Prostate gland (tissue), 2 donors: ENCODE data around the gene TXN2. TPM values are rescaled to one million over a fixed set of nuclear protein-coding genes. Genes with fewer than 3 reads are reported as not detected.
A peak's percentile ranks its signal among the peaks of the same experiment; 100 is the strongest.
"Not testable (repeated sequence)": the region's sequence is repeated elsewhere in the genome, so short reads cannot be mapped to it uniquely, and the experiment has no call there.

ENCODE experiments used
- DNase-seq: peaks from one replicate; pipeline ENCODE4 v3.0.0-alpha.2; 2019; ENCODE audit warnings: low spot score
- H3K27ac ChIP-seq, 2 donors: fragments of 200-600 bp; sonication (generic); 2 replicates each; pipeline ENCODE4 v1.5.1; 2017 to 2019
- H3K27me3 ChIP-seq: fragments of 200-600 bp; sonication (generic); replicated peaks from 2 replicates; pipeline ENCODE4 v1.5.1; 2019; ENCODE audit not compliant: insufficient read depth
- H3K36me3 ChIP-seq, 2 donors: fragments of 200-600 bp; sonication (generic); 1 replicate in 1 of 2; 2 replicates in 1 of 2; pipeline versions ENCODE4 v1.5.1 to v1.8.1; 2017 to 2019
- H3K4me1 ChIP-seq: fragments of 200-600 bp; sonication (generic); replicated peaks from 2 replicates; pipeline ENCODE4 v1.5.1; 2019
- H3K4me3 ChIP-seq, 2 donors: fragments of 200-600 bp; sonication (generic); 2 replicates each; pipeline ENCODE4 v1.5.1; 2017 to 2019
- H3K9me3 ChIP-seq: fragments of 200-600 bp; sonication (generic); 2 replicates; pipeline ENCODE4 v1.5.1; 2017
- CTCF ChIP-seq, 4 experiments: fragments of 200-600 bp in 2 of 4; fragments of 450-650 bp in 2 of 4; sonication (generic) in 2 of 4; IDR thresholded peaks; 1 replicate in 3 of 4; 2 replicates in 1 of 4; pipeline ENCODE4 v1.5.1; 2016 to 2019; ENCODE audit warnings: antibody characterized with exemption in 4 of 4, mild to moderate bottlenecking in 2 of 4, moderate library complexity in 2 of 4
- POLR2A ChIP-seq: fragments of 450-650 bp; IDR thresholded peaks from one replicate; pipeline ENCODE4 v1.6.1; 2016; ENCODE audit warnings: antibody characterized with exemption, mild to moderate bottlenecking
- POLR2AphosphoS5 ChIP-seq: sonication (generic); formaldehyde crosslinking; IDR thresholded peaks from one replicate; pipeline ENCODE4 v1.6.1; 2017; ENCODE audit warnings: antibody characterized with exemption
- WGBS: methylation state at CpG from one replicate; pipeline ENCODE4 v1.1.5; 2018; 5-methylcytosine and 5-hydroxymethylcytosine counted together
- intact Hi-C: fragments of 100-400 bp; cut with DNase I; formaldehyde crosslinking; loops from one replicate; pipeline ENCODE4 v1.14.2; 2022
- total RNA-seq, 2 donors: library from RNA; depleted of rRNA; stranded (reverse); fragments of >200 nt; gene quantifications; one replicate each; pipeline ENCODE4 v1.1.0, GENCODE V29; 2016

TXN2 gene
- total RNA-seq, 2 donors from 2014 or later: 74.3 to 148 TPM

- TF ChIP-seq POLR2A: no peak
- TF ChIP-seq POLR2AphosphoS5: no peak
- intact Hi-C loops: no loop called here
- no peaks in the 10 kb centered on the region for H3K9me3 ChIP-seq
- no peaks in the 10 kb centered on the region for H3K27me3 ChIP-seq
- H3K36me3 ChIP-seq: no peaks in the 10 kb centered on the region
- WGBS: 61% methylated on average over 16 of the region's 16 CpGs
- H3K4me3 ChIP-seq: no peak overlapping the region
- H3K4me1 ChIP-seq: peaks cover 19% of the 10 kb centered on the region
- H3K27ac ChIP-seq: peak overlapping the region; percentile 41 to 69
- DNase-seq: peak; percentile 38
Observed at GRCh38 chr22:36435516-36436415, 45.7 kb downstream of the TXN2 start.

DNA sequence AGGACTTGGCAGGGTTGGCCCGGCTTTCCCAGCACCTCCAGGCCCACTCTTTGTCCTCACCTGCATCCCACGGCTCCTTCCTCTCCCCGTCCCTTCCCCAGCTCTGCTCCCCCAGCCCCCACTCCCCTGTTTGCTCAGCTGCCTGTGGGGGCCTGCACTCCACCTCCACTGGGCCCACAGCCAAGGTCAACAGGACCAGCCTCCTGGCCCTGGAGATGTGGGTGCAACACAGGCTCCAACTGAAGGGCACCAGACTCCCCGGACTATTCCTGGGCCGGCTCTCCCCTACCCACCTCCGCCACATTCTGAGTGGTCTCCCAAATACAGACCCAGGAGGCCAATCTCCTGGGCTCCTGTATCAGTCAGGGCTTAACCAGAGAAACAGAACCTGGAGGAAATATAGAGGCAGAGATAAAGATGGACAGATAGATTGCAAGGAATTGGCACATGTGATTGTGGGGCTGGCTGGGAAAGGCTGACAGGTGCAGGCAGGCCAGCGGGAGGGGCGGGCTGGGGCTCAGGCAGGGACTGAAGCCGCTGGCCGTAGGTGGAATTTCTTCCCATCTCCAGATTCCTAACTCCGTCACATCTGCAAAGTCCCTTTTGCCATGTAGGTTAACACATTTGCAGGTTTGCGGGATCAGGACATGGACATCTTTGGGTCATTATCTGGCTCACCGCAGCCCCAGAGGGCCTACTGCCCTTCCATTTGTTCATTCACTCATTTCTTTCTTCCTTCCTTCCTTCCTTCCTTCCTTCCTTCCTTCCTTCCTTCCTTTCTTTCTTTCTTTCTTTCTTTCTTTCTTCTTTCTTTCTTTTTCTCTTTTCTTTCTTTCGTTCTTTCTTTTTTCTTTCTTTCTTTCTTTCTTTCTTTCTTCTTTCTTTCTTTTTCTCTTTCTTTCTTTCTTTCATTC is 47.9 kb downstream of the TXN2 start:
- H3K36me3 ChIP-seq: no peaks in the 10 kb centered on the region
- peak; percentile 22 for DNase-seq
- intact Hi-C loops: no loop called here
- no peaks in the 10 kb centered on the region for H3K27me3 ChIP-seq
- no peaks in the 10 kb centered on the region for H3K9me3 ChIP-seq
- no peak for TF ChIP-seq CTCF (IDR thresholded peaks at IDR 0.05)
- no peak for TF ChIP-seq POLR2A
- TF ChIP-seq POLR2AphosphoS5: no peak
- 62% methylated on average over 14 of the region's 14 CpGs for WGBS
- peak overlapping the region; percentile 15 to 69 for H3K27ac ChIP-seq
- H3K4me3 ChIP-seq: no peak overlapping the region
- peaks cover 19% of the 10 kb centered on the region for H3K4me1 ChIP-seq

DNA sequence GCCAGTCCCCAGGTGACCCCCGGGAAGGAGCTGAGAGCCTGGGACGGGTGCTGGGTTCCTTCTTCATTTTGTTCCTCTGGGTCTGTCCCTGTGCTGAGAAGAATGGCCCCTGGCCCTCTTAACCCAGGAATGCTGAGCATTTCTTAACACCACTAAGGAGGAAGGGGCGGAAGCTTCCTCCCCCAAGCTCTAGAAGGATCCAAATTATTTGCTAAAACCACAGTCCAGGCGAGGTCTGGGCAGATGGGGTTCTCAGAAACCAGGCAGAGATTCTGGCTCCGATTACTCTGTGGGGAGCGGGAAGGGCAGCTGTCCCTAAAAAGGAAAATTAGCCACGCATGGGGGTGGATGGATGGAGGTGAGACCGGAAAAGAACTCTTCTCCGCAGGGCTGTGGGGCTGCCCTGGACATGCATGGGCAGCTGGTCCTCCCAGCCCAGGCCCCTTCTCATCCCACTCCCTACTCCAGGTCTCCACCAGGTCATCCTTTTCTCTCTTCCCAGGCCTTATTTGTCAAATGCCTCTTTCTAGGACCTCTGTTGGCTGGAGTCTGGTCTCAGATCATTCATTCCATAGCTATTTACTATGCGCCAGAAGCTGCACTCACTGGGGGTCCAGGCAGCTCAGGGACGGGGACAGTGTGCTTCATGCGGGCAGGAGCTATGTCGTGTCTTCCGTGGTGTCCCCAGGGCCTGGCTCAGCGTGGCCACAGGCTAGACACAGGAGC is 48.7 kb downstream of the TXN2 start:
- WGBS: 70% methylated on average over 15 of the region's 15 CpGs
- Histone ChIP-seq H3K27me3 (no peaks in the 10 kb centered on the region), H3K4me1 (peaks cover 19% of the 10 kb centered on the region), H3K9me3 (no peaks in the 10 kb centered on the region), H3K4me3 (no peak overlapping the region), H3K27ac (peak overlapping the region; percentile 15 to 69), H3K36me3 (no peaks in the 10 kb centered on the region)
- TF ChIP-seq CTCF (IDR thresholded peaks at IDR 0.05) (no peak), POLR2A (no peak), POLR2AphosphoS5 (no peak)
- intact Hi-C loops: no loop called here
- no peak for DNase-seq

GRCh38 chr22:36431977-36432376 is 49.5 kb downstream of the TXN2 start:
- Histone ChIP-seq H3K27me3 (no peaks in the 10 kb centered on the region), H3K4me1 (peaks cover 19% of the 10 kb centered on the region), H3K9me3 (no peaks in the 10 kb centered on the region), H3K27ac (no peak overlapping the region), H3K36me3 (no peaks in the 10 kb centered on the region), H3K4me3 (no peak overlapping the region)
- WGBS: 98% methylated on average over 9 of the region's 9 CpGs
- no peak for DNase-seq
- TF ChIP-seq POLR2A (no peak), POLR2AphosphoS5 (no peak), CTCF (IDR thresholded peaks at IDR 0.05) (no peak)
- intact Hi-C loops: no loop called here

GRCh38 chr22:36430863-36431262 is 50.6 kb downstream of the TXN2 start:
- intact Hi-C loops: no loop called here
- Histone ChIP-seq H3K27ac (no peak overlapping the region), H3K9me3 (no peaks in the 10 kb centered on the region), H3K4me3 (no peak overlapping the region), H3K27me3 (no peaks in the 10 kb centered on the region), H3K4me1 (peaks cover 19% of the 10 kb centered on the region), H3K36me3 (no peaks in the 10 kb centered on the region)
- no peak for TF ChIP-seq POLR2AphosphoS5
- TF ChIP-seq CTCF (IDR thresholded peaks at IDR 0.05): no peak
- TF ChIP-seq POLR2A: no peak
- DNase-seq: no peak
- 90% methylated on average over 9 of the region's 9 CpGs for WGBS

- H3K27ac ChIP-seq, H3K36me3 ChIP-seq, DNase-seq, H3K27me3 ChIP-seq, H3K4me1 ChIP-seq, intact Hi-C loops, H3K4me3 ChIP-seq, H3K9me3 ChIP-seq: not testable (repeated sequence)
- 94% methylated on average over 11 of the region's 11 CpGs for WGBS
Observed at GRCh38 chr22:36427952-36428351, 53.5 kb downstream of the TXN2 start.
